Kasumi-1 (cell line): ENCODE measurements around the gene GHR.
"Not testable (repeated sequence)": the region's sequence is repeated elsewhere in the genome, so short reads cannot be mapped to it uniquely, and the experiment has no call there.

ENCODE experiments used
- DNase-seq, 2 experiments: peaks; one replicate each; lab custom pipeline; 2025; lab: John Stamatoyannopoulos, UW

GHR gene

GRCh38 chr5:42569953-42570548, 146.8 kb downstream of the GHR start:
- no peak for DNase-seq

- no peak for DNase-seq
These were observed 148.0 kb downstream of the GHR start for GRCh38 chr5:42570966-42571960.

GRCh38 chr5:42572313-42572712, 149.1 kb downstream of the GHR start:
- no peak for DNase-seq

GRCh38 chr5:42573386-42573785, 150.1 kb downstream of the GHR start:
- DNase-seq, result no peak

- not testable (repeated sequence) for DNase-seq
These were observed 152.7 kb downstream of the GHR start for GRCh38 chr5:42575914-42576313.

GRCh38 chr5:42578901-42579300, 155.7 kb downstream of the GHR start:
- DNase-seq, result not testable (repeated sequence)

GRCh38 chr5:42579320-42579719, 156.1 kb downstream of the GHR start:
- DNase-seq, result no peak

GRCh38 chr5:42581845-42582244, 158.6 kb downstream of the GHR start:
- DNase-seq, result no peak

GRCh38 chr5:42582723-42583122, 159.5 kb downstream of the GHR start:
- DNase-seq, result no peak

GRCh38 chr5:42583322-42583721, 160.1 kb downstream of the GHR start:
- peak; percentile 50 to 60 for DNase-seq

GRCh38 chr5:42586625-42587024, 163.4 kb downstream of the GHR start:
- no peak for DNase-seq

GRCh38 chr5:42587096-42587723, 164.0 kb downstream of the GHR start:
- DNase-seq, result no peak

GRCh38 chr5:42590566-42590965, 167.3 kb downstream of the GHR start:
- DNase-seq, result no peak

- no peak for DNase-seq
These were observed 167.8 kb downstream of the GHR start for GRCh38 chr5:42591015-42591414.

GRCh38 chr5:42592401-42593140, 169.3 kb downstream of the GHR start:
- DNase-seq, result no peak

- peak; percentile 10 to 22 for DNase-seq
These were observed 170.4 kb downstream of the GHR start for GRCh38 chr5:42593591-42593990.

GRCh38 chr5:42595597-42595996, 172.4 kb downstream of the GHR start:
- no peak for DNase-seq

GRCh38 chr5:42596817-42597216, 173.6 kb downstream of the GHR start:
- no peak for DNase-seq

GRCh38 chr5:42597318-42597937, 174.2 kb downstream of the GHR start:
- no peak for DNase-seq

- no peak for DNase-seq
These were observed 175.1 kb downstream of the GHR start for GRCh38 chr5:42598311-42598710.

GRCh38 chr5:42599106-42599505, 175.9 kb downstream of the GHR start:
- no peak for DNase-seq

- no peak for DNase-seq
These were observed 177.2 kb downstream of the GHR start for GRCh38 chr5:42600441-42600840.
